Ishikawa (cell line): ENCODE measurements around the gene POLR1A.

Experiments used
- CEBPB ChIP-seq: IDR thresholded peaks from 2 replicates; pipeline ENCODE4 v1.6.1; 2012
- CREB1 ChIP-seq: IDR thresholded peaks from 2 replicates; pipeline ENCODE4 v1.6.1; 2012; ENCODE audit warnings: low read depth
- TAF1 ChIP-seq: IDR thresholded peaks from 2 replicates; pipeline ENCODE4 v1.6.1; 2012; ENCODE audit warnings: low read depth, mild to moderate bottlenecking
- TEAD4 ChIP-seq: IDR thresholded peaks from 2 replicates; pipeline ENCODE4 v1.6.1; 2012
- USF1 ChIP-seq: IDR thresholded peaks from 2 replicates; pipeline ENCODE4 v1.6.1; 2012
- YY1 ChIP-seq: IDR thresholded peaks from 2 replicates; pipeline ENCODE4 v1.6.1; 2012; ENCODE audit warnings: low read depth

GRCh38 chr2:86140969-86141392 is 35.3 kb upstream of the POLR1A start:
- TF ChIP-seq YY1 = no peak
- TF ChIP-seq CREB1 = no peak
- TF ChIP-seq CEBPB = no peak
- TF ChIP-seq TAF1 = no peak
- no peak for TF ChIP-seq TEAD4
- TF ChIP-seq USF1 = no peak
